H1 (cell line): ENCODE measurements around the gene CCT5. TPM values are rescaled to one million over a fixed set of nuclear protein-coding genes. Genes with fewer than 3 reads are reported as not detected.
"Not testable (repeated sequence)": the region's sequence is repeated elsewhere in the genome, so short reads cannot be mapped to it uniquely, and the experiment has no call there.

Experiments
- CTCF ChIA-PET: fragments of 300-600 bp; sonication (Branson Sonifier 250); formaldehyde crosslinking; loops from one replicate; lab custom pipeline; 2021; ENCODE audit not compliant: partially characterized antibody; lab: Charles Lee
- POLR2A ChIA-PET: fragments of 300-600 bp; sonication (Branson Sonifier 250); formaldehyde crosslinking; loops from one replicate; lab custom pipeline; 2021; ENCODE audit warnings: inconsistent platforms; ENCODE audit not compliant: partially characterized antibody; lab: Charles Lee
- DNase-seq, 2 experiments: peaks; one replicate each; pipeline versions ENCODE4 v3.0.0 to v3.0.0-alpha.2; 2010 to 2022; ENCODE audit warnings: low spot score in 2 of 2, low read depth in 1 of 2, mixed read lengths in 1 of 2
- FAIRE-seq: peaks from 2 replicates; lab custom pipeline; 2011; peaks lifted over from hg19 to GRCh38; lab: Jason Lieb, UNC
- H2AFZ ChIP-seq: 2 replicates; pipeline ENCODE4 v1.8.1; 2012; ENCODE audit warnings: low read length, inconsistent platforms
- H2AK5ac ChIP-seq: 2 replicates; pipeline ENCODE4 v1.6.1; 2013; ENCODE audit warnings: low read depth, low read length
- H2BK120ac ChIP-seq: replicated peaks from 2 replicates; pipeline ENCODE3; 2013; ENCODE audit warnings: low read depth, low read length, inconsistent platforms
- H2BK12ac ChIP-seq: 2 replicates; pipeline ENCODE4 v1.6.1; 2013; ENCODE audit warnings: low read depth, low read length
- H2BK15ac ChIP-seq: 2 replicates; pipeline ENCODE4 v1.6.1; 2013; ENCODE audit warnings: low read length
- H2BK20ac ChIP-seq: 2 replicates; pipeline ENCODE4 v1.6.1; 2013; ENCODE audit warnings: low read length
- H2BK5ac ChIP-seq: 2 replicates; pipeline ENCODE4 v1.6.1; 2013; ENCODE audit warnings: low read depth, low read length
- H3K14ac ChIP-seq: 2 replicates; pipeline ENCODE4 v1.6.1; 2013; ENCODE audit warnings: inconsistent platforms; ENCODE audit not compliant: insufficient read length
- H3K18ac ChIP-seq: 2 replicates; pipeline ENCODE4 v1.6.1; 2013; ENCODE audit warnings: low read length; ENCODE audit errors: extremely low read depth
- H3K23ac ChIP-seq: 2 replicates; pipeline ENCODE4 v1.6.1; 2013; ENCODE audit warnings: inconsistent platforms; ENCODE audit not compliant: insufficient read length
- H3K23me2 ChIP-seq: 2 replicates; pipeline ENCODE4 v1.6.1; 2013; ENCODE audit warnings: low read depth, low read length
- H3K27ac ChIP-seq: 2 replicates; pipeline ENCODE4 v1.6.1; 2011; ENCODE audit warnings: low read depth, low read length, inconsistent platforms
- H3K27me3 ChIP-seq, 4 experiments: replicated peaks in 1 of 4; 1 replicate in 1 of 4; 2 replicates in 3 of 4; pipeline versions ENCODE4 v1.6.1 to v1.8.1; 2011 to 2013; ENCODE audit warnings: low read length in 3 of 4, mild to moderate bottlenecking in 3 of 4, inconsistent platforms in 2 of 4, mixed read lengths in 2 of 4, moderate library complexity in 1 of 4; ENCODE audit not compliant: control insufficient read depth in 3 of 4, insufficient read depth in 3 of 4; ENCODE audit errors: extremely low read depth in 1 of 4
- H3K36me3 ChIP-seq, 4 experiments: 2 replicates each; pipeline versions ENCODE4 v1.6.1 to v1.8.1; 2011 to 2013; ENCODE audit warnings: mild to moderate bottlenecking in 4 of 4, low read length in 3 of 4, moderate library complexity in 2 of 4, control low read depth in 1 of 4, inconsistent platforms in 1 of 4; ENCODE audit not compliant: insufficient read depth in 4 of 4, control insufficient read depth in 2 of 4
- H3K4ac ChIP-seq: replicated peaks from 2 replicates; pipeline ENCODE3; 2013; ENCODE audit warnings: low read length, low read depth, mixed read lengths, inconsistent platforms; ENCODE audit not compliant: insufficient read length
- H3K4me1 ChIP-seq, 4 experiments: replicated peaks in 1 of 4; 1 replicate in 1 of 4; 2 replicates in 3 of 4; pipeline versions ENCODE4 v1.6.1 to v1.8.1; 2011 to 2013; ENCODE audit warnings: low read length in 3 of 4, inconsistent platforms in 2 of 4, mixed read lengths in 1 of 4; ENCODE audit not compliant: insufficient read depth in 4 of 4, control insufficient read depth in 3 of 4
- H3K4me2 ChIP-seq, 2 experiments: 2 replicates each; pipeline versions ENCODE4 v1.6.1 to v1.8.1; 2011 to 2013; ENCODE audit warnings: low read depth in 2 of 2, low read length in 2 of 2, control low read depth in 1 of 2, inconsistent platforms in 1 of 2, mild to moderate bottlenecking in 1 of 2; ENCODE audit not compliant: insufficient read depth in 1 of 2
- H3K4me3 ChIP-seq, 4 experiments: fragments of 200-600, 300-600 bp in 1 of 4; sonication (generic), shearing (Covaris generic), sonication (Bioruptor Twin) in 1 of 4; 2 replicates each; pipeline versions ENCODE4 v1.5.1 to v1.8.1; 2011 to 2016; ENCODE audit warnings: low read length in 4 of 4, low read depth in 3 of 4, control low read depth in 2 of 4, inconsistent platforms in 2 of 4, mild to moderate bottlenecking in 2 of 4, mixed read lengths in 1 of 4, moderate library complexity in 1 of 4; ENCODE audit not compliant: insufficient read depth in 2 of 4; ENCODE audit errors: extremely low read depth in 1 of 4
- H3K56ac ChIP-seq: replicated peaks from 2 replicates; pipeline ENCODE3; 2013; ENCODE audit warnings: low read depth, mild to moderate bottlenecking, mixed read lengths, low read length, inconsistent platforms; ENCODE audit not compliant: insufficient read length
- H3K79me1 ChIP-seq: 2 replicates; pipeline ENCODE4 v1.6.1; 2013; ENCODE audit warnings: low read depth, low read length, control low read depth
- H3K79me2 ChIP-seq, 2 experiments: 2 replicates each; pipeline versions ENCODE4 v1.6.1 to v1.8.1; 2012 to 2013; ENCODE audit warnings: low read length in 2 of 2, mild to moderate bottlenecking in 2 of 2, inconsistent platforms in 1 of 2; ENCODE audit not compliant: insufficient read depth in 2 of 2, control insufficient read depth in 1 of 2
- H3K9ac ChIP-seq, 4 experiments: replicated peaks in 1 of 4; 1 replicate in 1 of 4; 2 replicates in 3 of 4; pipeline versions ENCODE4 v1.6.1 to v1.8.1; 2011 to 2013; ENCODE audit warnings: low read depth in 3 of 4, low read length in 3 of 4, control low read depth in 2 of 4, mild to moderate bottlenecking in 2 of 4, moderate library complexity in 2 of 4, inconsistent platforms in 1 of 4; ENCODE audit errors: extremely low read depth in 1 of 4
- H3K9me3 ChIP-seq, 2 experiments: 2 replicates each; pipeline versions ENCODE4 v1.6.1 to v1.8.1; 2012 to 2013; ENCODE audit warnings: mild to moderate bottlenecking in 2 of 2, moderate library complexity in 2 of 2, control low read depth in 1 of 2, inconsistent platforms in 1 of 2, low read depth in 1 of 2, low read length in 1 of 2, mixed read lengths in 1 of 2; ENCODE audit not compliant: insufficient read depth in 2 of 2
- H4K20me1 ChIP-seq, 2 experiments: replicated peaks in 1 of 2; 2 replicates each; pipeline versions ENCODE3 to v1.8.1; 2011 to 2013; ENCODE audit warnings: inconsistent platforms in 2 of 2, low read length in 2 of 2, mild to moderate bottlenecking in 1 of 2; ENCODE audit not compliant: insufficient read depth in 2 of 2, control insufficient read depth in 1 of 2
- H4K5ac ChIP-seq: 2 replicates; pipeline ENCODE4 v1.6.1; 2013; ENCODE audit warnings: low read length, low read depth, mixed read lengths, inconsistent platforms; ENCODE audit not compliant: insufficient read length
- H4K8ac ChIP-seq: 2 replicates; pipeline ENCODE4 v1.8.0; 2013; ENCODE audit warnings: mild to moderate bottlenecking, moderate library complexity, low read length, inconsistent platforms; ENCODE audit not compliant: insufficient read depth; ENCODE audit errors: extremely low read depth
- H4K91ac ChIP-seq: replicated peaks from 2 replicates; pipeline ENCODE3; 2013; ENCODE audit warnings: low read length, mixed read lengths, inconsistent platforms; ENCODE audit not compliant: insufficient read length
- WGBS, 2 experiments: shearing (Covaris generic) in 1 of 2; methylation state at CpG; one replicate each; pipeline versions ENCODE4 v1.1.6 to v1.1.7; 2013 to 2015; ENCODE audit warnings: low lambda C conversion rate in 2 of 2, mixed read lengths in 2 of 2, inconsistent platforms in 1 of 2, low coverage in 1 of 2, missing lambda C conversion rate in 1 of 2; ENCODE audit not compliant: insufficient replicate concordance in 2 of 2, insufficient coverage in 1 of 2, insufficient read length in 1 of 2; ENCODE audit errors: extremely low coverage in 1 of 2, missing lambda C conversion rate in 1 of 2; 5-methylcytosine and 5-hydroxymethylcytosine counted together
- polyA plus RNA-seq, 7 experiments: library from polyadenylated mRNA; depleted of rRNA in 3 of 7; stranded (reverse) in 5 of 7; unstranded in 2 of 7; fragments of >200 nt in 5 of 7; fragments of 200-250 nt in 2 of 7; gene quantifications; 1 replicate in 5 of 7; 2 replicates in 1 of 7; 4 replicates in 1 of 7; pipeline versions ENCODE4 v1.2.1 to v1.2.3, GENCODE V29; 2011 to 2013; ENCODE audit warnings: missing spikeins in 2 of 7, mixed read lengths in 2 of 7
- total RNA-seq: library from RNA; stranded (reverse); fragmentation: NEBNext Ultra II Directional; extraction: Animal tissue kit (Norgen Biotek cat#: 25700); gene quantifications from 2 replicates; pipeline ENCODE4 v1.2.1, GENCODE V29; 2021

The CCT5 gene
- total and polyA plus RNA-seq, 2 of the 8 experiments (the other 6 are each of a cell fraction or from before 2014, with no cell fraction given), result 425 to 549 TPM

- H3K9me3 ChIP-seq, H2BK20ac ChIP-seq, H3K14ac ChIP-seq, H3K4me2 ChIP-seq, H2BK5ac ChIP-seq, FAIRE-seq, H2BK12ac ChIP-seq, H3K23ac ChIP-seq, H4K8ac ChIP-seq, H4K5ac ChIP-seq, H2BK120ac ChIP-seq, H3K9ac ChIP-seq, H4K20me1 ChIP-seq, H2BK15ac ChIP-seq, H3K4me1 ChIP-seq, DNase-seq, CTCF ChIA-PET, H2AK5ac ChIP-seq, H3K56ac ChIP-seq, H3K18ac ChIP-seq, H3K4ac ChIP-seq, H2AFZ ChIP-seq, H3K36me3 ChIP-seq, H3K79me1 ChIP-seq, H3K4me3 ChIP-seq, H3K27ac ChIP-seq, H4K91ac ChIP-seq, H3K27me3 ChIP-seq: not testable (repeated sequence)
- Histone ChIP-seq H3K79me2 (peaks cover 21 to 38% of the 10 kb centered on the region in 2 experiments), H3K23me2 (peaks cover 13% of the 10 kb centered on the region)
- WGBS, 2 experiments, result 92% methylated on average over 4 of the region's 4 CpGs; no CpG with 5 or more reads in 1 of the 2 experiments
- POLR2A ChIA-PET, result interaction anchor here (0.6 to 1.8 kb wide), 5 partner anchors 10 to 88 kb away, joined by 3 to 6 read pairs (median 4); no protein-coding TSS in a partner anchor
These were observed 2.9 kb upstream of the CCT5 start for GRCh38 chr5:10247217-10247616.
